NCI-H526 (cell line): ENCODE data around the gene PAPPA.

Source experiments
- DNase-seq, 2 experiments: peaks; one replicate each; lab custom pipeline; 2025; lab: John Stamatoyannopoulos, UW

PAPPA gene

DNA sequence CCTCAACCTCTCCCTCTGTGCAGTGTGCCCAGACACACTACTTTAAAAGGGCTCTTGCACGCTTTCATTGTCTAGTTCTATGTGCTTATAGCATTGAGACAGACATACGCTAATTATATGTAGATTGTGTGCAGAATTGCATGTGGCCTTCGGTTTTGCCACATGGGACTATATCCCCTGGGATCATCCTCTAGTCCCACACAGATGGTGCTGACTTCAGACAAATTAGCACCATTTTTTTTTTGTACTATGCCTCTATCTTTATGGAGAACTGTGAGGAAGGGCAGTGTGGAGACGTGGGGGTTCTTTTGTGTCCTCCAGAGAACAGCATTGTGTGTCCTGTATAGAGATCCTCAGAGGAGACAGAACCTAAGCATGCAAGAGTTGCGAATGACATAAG is 29.3 kb downstream of the PAPPA start:
- peak in 1 of 2 experiments; percentile 29 for DNase-seq

DNA sequence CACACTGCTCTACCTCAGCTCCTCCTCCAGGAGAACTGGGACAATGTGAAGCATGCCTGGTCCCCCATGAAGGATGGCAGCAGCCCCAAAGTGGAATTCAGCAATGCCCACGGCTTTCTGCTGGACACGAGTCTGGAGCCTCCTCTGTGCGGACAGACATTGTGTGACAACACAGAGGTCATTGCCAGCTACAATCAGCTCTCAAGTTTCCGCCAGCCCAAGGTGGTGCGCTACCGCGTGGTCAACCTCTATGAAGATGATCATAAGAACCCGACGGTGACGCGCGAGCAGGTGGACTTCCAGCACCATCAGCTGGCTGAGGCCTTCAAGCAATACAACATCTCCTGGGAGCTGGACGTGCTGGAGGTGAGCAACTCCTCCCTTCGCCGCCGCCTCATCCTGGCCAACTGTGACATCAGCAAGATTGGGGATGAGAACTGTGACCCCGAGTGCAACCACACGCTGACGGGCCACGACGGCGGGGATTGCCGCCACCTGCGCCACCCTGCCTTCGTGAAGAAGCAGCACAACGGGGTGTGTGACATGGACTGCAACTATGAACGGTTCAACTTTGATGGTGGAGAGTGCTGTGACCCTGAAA is 34.1 kb downstream of the PAPPA start:
- no peak for DNase-seq

DNA sequence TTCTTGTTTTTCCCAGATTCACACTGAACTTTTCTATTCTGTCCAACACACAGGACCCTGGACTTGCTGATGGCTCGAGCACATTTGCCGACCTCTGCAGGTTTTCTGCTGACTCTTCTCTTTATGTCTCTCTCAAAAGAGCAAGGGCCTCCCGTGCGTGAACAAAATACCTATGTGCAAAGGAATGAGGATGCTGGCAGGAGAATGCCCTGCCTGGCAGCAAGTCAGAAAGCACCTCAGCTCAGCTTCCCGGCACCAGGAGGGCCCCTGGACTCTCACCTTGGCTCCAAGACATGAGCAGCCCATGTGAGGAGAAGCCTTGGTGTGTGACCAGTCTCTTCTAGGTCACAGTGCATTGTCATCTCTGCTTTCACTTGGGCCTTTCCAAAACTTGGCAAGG is 36.1 kb downstream of the PAPPA start:
- no peak for DNase-seq

DNA sequence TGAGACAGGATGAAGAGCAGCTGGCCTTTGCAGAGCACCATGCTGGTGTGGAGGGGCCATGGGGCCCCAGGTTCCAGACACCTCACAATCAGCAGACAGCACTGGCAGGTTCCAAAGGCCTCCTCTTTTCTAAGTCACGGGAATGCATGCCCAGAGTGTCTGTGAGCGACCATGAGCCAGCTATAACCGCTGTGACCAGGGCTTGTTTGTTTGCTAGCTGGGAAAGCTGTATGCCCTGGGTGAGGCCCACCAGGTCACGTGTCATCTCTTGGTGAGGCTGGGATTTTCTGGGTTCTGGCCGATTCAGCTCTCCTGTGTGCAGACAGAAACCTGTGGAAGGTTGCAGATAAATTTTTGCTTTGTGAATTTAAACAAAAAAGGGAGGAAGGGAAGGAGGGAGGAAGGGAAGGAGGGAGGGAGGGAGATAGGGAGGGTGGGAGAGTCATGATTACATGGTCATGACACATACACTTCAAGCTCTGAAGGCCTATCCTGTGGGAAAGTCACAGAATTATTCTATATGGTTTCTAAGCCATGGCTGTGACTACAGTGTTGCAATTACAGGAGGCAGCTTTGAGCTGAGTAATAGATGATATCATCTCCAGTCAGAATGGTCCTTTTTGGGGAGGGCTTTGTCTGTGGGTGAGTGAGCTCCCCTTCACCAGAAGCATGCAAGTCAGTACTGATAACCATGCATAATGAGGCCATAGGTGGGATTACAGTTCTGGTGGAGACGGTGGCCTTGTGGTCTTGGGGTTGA is 37.2 kb downstream of the PAPPA start:
- no peak for DNase-seq

DNA sequence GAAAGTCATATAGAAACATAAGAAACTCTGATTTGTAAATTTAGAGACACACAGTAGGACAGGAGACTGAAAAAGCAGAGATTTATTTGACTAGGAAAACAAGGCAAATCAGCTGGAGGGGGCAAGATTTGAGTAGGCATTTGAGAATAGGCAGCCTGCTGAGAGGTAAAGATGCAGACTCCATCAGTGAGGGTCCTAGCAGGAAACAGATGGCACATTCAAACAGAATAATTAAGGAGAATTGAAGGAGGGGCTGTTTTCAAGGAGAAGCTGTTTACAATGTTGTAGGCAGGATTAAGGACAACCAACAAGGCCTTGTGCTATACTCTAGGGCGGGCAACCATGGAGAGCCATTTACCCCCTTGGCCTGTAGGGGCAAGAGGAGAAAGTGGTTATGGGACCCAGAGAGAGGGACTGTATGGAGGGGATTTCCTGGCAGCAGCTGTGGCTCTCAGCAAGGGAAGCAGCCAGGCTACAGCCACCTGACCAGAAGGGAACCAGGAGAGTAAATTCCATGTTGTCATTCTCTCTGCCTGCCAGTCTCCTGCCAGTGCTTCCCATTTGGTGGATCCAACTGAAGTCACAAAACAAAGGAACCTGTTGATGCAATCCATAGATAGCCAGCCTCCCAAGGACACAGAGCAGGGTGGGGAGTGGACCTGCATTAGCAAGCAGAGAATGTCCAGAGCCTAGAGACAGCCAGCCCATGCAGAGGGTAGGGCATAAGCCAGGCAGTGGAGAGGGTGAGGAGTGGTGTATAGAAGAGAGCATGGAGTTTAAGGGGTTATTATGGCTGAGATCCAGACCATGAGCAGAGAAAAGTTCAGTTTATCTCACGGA is 38.2 kb downstream of the PAPPA start:
- no peak for DNase-seq

DNA sequence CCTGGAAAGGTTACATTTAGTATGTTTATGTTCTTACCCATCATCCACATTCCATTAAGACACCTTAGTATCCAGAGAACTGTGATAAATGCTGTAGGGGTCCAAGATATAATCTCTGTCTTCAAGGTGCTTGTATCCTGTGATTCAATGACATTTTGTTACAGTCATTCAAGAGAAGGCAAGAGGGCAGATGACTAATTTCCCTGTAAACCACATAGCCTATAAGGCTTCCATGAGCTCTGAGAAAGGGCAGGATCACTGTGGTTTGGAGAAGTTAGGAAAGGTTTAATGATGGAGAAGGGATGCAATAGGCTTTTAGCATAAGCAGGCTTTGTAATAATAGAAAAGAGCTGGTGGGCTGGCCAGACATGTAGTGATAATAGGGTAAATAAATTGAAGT is 40.0 kb downstream of the PAPPA start:
- no peak for DNase-seq

DNA sequence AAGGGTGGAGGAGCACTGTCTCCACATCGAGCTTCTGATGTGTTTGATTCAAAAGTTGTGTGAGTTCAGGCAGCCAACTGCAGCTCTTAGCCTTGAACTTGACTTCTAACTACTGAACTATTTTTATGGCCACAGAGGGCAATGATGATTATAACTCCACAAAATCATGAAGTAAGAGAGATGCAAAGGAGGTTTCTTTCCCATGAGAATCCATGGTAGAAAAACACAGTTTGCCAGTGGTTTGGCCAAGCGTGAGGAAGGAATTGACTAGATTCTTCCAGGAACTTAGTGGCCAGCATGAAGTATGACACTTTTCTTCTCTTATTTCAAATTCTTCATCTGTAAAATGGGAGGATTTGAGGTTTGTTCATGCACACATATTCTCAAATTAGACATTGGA is 43.2 kb downstream of the PAPPA start:
- no peak for DNase-seq

DNA sequence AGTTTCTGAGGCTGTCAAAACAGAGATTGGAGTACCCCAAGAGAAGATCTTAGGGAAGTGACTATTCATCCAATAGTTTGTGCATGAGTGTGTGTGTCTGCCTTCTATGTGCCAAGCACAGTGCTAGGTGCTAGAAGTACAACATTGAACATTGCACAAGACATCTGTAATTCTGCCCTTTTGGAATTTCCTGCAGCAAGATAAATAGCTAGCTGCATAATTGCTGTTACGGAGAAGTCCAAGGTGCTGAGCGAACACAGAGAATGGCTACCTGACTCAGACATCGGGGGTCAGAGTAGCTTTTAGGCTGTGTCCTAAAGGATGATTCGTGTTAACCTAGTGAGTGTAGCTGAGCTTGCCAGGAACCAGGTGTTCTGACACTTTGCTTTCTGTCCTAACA is 44.8 kb downstream of the PAPPA start:
- no peak for DNase-seq

DNA sequence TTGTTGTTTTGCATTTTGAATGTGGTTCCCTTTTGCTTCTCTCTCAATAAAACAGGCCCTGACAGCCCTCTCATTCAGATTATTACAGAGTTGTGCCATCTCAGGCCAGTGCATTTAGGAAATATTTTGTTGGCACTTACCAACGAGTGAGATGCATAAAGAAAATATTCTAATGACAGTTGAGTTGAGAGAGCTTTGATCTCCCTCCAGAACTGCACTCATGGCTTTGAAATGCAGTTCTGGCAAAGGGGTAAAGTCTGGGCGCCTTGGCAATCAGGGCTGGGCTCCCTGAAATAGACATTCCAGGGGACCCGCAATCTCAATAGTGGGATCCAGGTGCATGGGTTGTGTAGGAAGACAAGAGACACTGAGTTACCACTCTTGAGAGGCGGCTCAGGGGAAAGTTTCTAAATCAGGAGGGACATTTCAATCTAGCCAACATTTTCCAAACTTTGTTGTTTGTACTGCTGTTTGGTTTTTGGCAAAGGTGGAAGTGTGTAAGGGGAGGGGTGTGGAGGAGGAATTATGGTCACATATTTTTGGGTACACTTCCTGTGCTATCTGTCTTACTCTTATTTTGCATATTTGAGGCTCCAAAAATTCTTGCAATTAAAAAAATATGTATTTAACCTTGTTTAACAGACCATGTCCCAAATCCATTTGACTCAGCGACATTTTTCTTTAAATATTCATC is 48.8 kb downstream of the PAPPA start:
- DNase-seq = no peak

DNA sequence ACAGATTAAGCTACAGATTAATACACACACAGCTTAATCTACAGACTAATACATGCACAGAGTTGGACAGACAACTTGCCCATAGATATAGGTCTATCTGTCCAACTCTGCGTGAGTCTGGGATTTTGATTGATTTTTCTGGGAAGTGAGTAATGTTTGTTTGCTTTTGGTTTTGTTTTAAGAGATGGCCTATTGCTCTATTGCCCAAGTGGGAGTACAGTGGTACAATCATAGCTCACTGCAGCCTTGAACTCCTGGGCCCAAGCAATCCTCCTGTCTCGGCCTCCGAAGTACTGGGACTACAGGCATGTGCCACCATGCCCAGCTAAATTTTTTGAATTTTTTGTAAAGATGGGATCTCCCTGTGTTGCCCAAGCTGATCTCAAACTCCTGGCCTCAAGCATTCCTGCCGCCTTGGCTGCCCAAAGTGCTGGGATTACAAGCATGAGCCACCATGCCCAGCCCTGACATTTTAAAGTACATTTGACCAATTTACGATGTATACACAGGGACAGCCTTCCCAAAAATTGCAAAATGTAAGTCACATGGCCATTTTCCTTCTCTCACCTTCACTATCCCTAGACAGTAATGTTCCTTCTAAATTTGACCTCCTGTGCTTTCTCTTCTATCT is 50.8 kb downstream of the PAPPA start:
- DNase-seq = no peak

DNA sequence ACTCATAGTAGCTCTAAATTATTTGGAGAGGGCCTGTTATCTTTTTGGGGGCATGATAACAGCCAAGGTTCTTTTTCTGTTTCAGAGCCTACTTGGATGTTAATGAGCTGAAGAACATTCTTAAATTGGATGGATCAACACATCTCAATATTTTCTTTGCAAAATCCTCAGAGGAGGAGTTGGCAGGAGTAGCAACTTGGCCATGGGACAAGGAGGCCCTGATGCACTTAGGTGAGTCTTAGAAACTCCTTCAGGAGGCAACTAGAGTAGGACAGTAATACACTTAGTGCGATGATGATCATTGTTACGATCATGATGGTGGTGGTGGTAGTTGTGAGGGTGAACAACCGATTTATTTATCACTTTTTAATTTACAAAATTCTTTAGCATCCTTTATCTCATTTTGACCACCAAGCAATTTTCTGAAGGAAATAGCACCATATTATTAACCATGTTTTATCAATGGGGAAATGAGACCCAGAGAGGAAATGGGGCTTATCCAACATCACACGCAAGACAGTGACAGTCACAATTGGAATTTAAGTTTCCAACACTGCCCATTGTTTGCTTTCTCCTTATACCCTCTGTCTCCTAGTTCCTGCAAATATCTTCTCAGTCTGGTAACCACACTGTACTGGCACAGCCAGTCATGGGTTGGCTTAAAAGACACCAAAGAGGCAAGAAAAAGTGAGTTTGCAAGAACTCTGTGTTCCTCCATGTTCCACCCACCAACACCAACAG is 54.0 kb downstream of the PAPPA start:
- DNase-seq = no peak

DNA sequence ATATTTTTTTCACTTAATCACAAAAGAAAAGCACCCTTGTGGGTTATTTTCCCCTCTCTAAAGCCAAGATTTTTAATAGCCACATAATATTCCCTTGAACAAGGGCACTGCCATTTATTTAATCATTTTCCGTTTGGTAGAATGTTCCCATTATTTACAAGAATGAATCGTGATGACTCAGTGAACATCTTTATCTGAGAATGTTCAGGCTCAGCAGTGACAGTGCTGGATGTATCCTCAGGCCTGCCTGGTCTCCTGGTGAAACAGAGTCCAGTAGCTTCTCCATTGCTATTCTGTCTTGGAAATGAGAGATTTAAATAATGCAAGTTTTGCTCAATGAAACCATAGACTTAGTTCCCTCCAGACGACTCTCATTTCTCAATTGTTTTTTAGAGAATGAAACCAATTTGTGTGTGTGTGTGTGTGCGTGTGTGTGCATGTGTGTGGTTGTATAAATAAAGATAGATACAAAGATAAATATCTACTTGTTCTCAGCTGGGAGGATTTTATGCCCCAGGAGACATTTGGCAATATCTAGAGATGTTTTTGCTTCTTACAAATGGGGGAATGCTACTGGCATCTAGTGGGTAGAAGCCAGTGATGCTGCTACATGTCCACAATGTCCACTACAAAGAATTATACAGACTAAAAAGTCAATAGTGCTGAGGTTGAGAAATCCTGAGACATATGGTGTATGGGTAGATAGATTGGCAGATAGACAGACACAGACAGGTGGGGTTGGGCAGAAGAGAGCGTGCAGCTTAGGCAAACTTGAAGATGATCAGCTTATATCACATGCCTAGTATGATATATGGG is 55.0 kb downstream of the PAPPA start:
- no peak for DNase-seq

DNA sequence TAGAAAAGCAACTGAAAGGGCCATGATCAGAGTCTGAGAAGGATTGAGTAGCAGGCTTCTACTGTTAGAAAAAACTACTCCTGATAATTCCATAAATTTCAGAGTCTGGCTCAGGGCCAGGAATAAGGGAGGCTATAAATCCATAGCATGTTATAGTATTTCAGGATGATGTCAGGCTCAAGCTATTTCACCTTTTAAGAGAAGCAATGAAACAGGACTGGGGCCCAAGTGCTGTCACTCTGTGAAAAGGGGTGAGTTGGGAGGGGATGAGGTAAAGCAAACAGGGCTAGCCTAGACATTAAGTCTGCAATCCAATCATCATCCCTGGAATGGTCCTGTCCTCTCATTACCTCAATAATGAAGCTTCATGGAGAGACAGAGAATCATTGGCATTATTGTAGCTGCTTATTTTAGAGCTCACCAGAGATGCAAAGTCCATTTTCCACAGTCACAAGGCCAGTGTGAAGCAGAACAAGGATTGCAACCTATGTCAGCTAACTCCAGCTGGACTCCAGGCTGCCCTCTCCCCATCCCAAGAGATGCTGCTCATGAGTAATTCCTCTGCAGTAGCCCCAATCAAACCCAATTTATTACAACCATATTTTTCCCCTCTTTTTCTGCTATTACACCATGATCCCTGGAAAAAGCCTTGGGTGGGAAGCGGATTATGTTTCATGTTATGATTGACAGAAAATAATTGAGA is 56.0 kb downstream of the PAPPA start:
- no peak for DNase-seq

DNA sequence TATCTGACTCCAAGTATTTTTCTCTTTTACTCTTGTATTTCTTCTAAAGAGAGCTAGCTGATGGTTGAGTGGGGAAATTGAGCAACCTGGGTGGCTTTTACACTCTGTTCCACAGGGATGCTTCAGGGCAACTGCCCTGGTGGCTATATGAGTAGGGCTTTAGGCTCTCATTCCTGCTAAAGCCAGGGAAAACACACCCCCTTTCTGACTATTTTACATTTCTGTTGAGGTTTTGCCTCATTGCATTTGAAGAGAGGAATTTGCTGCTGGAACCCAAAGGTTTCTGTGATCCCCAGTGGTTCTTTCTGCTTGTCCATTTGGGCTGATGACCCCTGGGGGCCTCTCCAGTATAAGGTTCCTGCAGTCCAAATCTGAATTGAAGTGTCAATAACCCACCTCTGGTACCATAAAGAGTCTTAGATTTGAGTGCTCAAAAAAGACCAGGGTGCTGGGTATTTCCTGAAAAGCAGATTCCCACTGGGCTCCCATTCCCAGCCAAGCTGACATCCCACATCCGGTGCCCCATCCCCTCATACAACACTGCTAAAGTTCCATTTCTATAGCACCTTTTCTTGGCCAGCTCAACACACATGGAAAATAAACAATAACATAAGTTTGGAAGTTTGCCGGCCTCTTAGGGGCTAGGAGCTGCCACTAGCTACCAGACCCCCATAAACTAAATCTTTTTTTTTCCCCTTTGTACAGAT is 59.5 kb downstream of the PAPPA start:
- DNase-seq = no peak

DNA sequence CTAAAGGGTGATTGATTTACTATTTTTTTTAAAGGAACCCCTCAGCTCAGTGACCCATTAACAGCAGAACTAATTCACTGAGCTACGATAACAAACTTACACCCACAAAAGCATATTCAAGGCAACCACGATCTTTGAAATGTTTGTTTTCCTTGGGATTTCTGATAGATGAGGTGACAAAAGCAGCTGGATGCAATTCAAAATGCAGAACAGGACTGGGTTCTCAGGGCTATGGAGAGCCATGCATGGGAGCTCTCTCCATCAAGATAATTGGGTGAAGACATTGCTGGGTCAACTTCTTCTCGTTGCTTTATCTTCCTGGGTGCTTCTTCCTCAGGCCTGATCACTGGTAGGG is 60.1 kb downstream of the PAPPA start:
- no peak for DNase-seq

DNA sequence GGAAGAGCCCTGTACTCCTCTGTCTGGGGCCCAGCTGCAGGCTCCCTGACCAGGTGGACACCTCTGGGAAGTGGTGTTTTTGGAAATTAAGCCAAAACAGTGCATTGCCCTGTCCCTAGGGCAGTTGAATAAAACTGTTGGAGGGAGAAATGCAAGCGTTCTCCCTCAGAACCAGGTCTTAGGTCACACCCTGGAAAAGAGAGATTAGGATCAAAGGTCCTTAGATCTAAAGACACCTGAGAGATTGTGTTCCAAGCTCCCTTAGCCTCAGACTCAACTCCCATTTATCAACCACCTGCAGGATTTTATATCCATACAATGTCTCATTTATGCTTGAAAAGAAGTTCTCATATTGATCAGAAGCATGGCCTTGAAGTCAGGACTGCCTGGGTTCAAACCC is 64.8 kb downstream of the PAPPA start:
- no peak for DNase-seq

DNA sequence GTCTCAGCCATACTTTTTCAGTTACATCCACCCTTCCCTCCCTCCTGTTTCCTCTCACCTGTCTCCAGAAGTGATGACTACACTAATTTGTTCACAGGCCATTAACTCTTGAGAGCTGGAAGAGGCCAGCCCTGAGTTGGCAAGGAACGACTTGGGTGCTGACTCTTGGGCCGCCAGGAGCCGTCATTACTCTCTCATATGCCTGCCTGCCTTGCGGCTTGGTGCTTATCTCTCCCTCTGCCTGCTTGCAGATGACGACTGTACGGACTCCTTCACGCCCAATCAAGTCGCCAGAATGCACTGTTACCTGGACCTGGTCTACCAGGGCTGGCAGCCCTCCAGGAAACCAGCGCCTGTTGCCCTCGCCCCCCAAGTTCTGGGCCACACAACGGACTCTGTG is 66.1 kb downstream of the PAPPA start:
- DNase-seq = no peak

DNA sequence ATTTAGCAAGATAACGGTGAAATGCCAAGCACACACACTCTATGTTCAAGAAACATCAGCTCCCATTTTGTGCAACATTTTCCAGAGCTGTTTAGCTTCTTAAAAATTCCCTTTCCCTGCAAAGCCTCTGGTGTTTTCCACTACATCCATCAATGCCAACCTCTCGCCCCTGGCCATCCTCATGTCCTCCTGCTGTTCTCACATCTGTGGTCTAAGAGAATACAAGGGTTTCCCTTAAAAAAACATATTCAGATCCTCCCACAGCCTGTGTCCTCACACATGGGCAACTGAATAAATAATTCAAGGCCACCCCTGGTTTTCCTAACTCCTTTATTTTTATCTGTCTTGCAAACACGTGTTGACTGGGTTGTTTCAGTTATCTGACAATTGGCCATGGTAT is 70.3 kb downstream of the PAPPA start:
- no peak for DNase-seq

DNA sequence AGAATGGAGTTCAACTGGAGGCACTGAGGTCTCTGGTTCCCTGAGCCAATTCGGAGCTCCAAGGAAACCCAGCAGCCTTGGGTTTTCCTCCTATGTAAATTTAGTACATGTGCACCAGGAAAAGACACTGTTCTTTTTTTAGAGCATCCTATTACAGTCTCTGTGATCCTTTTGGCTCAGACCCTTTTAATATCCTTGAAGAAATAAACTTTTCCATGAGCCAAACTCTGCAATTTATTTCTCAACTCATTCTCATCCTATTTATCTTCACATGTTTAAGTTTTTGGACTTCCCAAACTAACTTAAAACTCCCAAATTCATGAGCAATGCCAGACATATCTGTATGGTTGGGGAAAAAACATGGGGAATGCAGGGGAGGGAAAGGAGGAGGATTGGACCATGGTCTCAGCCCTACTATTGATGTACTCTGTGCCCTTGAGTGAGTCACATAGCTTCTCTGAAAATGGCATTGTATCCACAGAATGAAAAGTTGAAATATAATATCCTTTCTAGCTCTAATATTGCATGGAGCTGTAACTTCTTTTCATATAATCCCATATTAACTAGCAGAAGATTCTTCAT is 76.6 kb downstream of the PAPPA start:
- DNase-seq = no peak
